Hepatocyte (in vitro differentiated cells): ENCODE data around the gene CEP295NL. TPM values are rescaled to one million over a fixed set of nuclear protein-coding genes. Genes with fewer than 3 reads are reported as not detected.

Source experiments
- DNase-seq: peaks from one replicate; pipeline ENCODE4 v3.0.0-alpha.2; 2016; ENCODE audit warnings: low spot score
- H2AFZ ChIP-seq: fragments of 200-600 bp; sonication (generic); 2 replicates; pipeline ENCODE4 v1.6.0; 2016; ENCODE audit warnings: antibody characterized with exemption, mild to moderate bottlenecking
- H3K27ac ChIP-seq: fragments of 200-600 bp; sonication (generic); 2 replicates; pipeline ENCODE4 v1.5.1; 2016; ENCODE audit warnings: mild to moderate bottlenecking
- H3K27me3 ChIP-seq: fragments of 200-600 bp; sonication (generic); 2 replicates; pipeline ENCODE4 v1.6.1; 2016
- H3K36me3 ChIP-seq: fragments of 200-600 bp; sonication (generic); replicated peaks from 2 replicates; pipeline ENCODE4 v1.5.1; 2016; ENCODE audit warnings: low read depth; ENCODE audit not compliant: insufficient read depth
- H3K4me1 ChIP-seq: fragments of 200-600 bp; sonication (generic); 2 replicates; pipeline ENCODE4 v1.5.1; 2016; ENCODE audit warnings: mild to moderate bottlenecking, moderate library complexity; ENCODE audit not compliant: insufficient read depth
- H3K4me2 ChIP-seq: fragments of 200-600 bp; sonication (generic); 2 replicates; pipeline ENCODE4 v1.6.0; 2016
- H3K4me3 ChIP-seq: fragments of 200-600 bp; sonication (generic); 2 replicates; pipeline ENCODE4 v1.5.1; 2016; ENCODE audit warnings: mild to moderate bottlenecking
- H3K79me2 ChIP-seq: fragments of 200-600 bp; sonication (generic); 2 replicates; pipeline ENCODE4 v1.6.0; 2017; ENCODE audit warnings: mild to moderate bottlenecking
- H3K9me2 ChIP-seq: fragments of 200-600 bp; sonication (generic); replicated peaks from 2 replicates; pipeline ENCODE4 v1.6.0; 2017; ENCODE audit warnings: mild to moderate bottlenecking; ENCODE audit not compliant: insufficient read depth
- H3K9me3 ChIP-seq: fragments of 200-600 bp; sonication (generic); 2 replicates; pipeline ENCODE4 v1.5.1; 2016; ENCODE audit warnings: low read depth, mild to moderate bottlenecking
- H4K20me1 ChIP-seq: fragments of 200-600 bp; sonication (generic); 2 replicates; pipeline ENCODE4 v1.6.0; 2016; ENCODE audit warnings: mild to moderate bottlenecking; ENCODE audit not compliant: insufficient read depth, poor library complexity, severe bottlenecking
- CTCF ChIP-seq: fragments of 200-600 bp; sonication (generic); IDR thresholded peaks from 2 replicates; pipeline ENCODE4 v1.5.1; 2016; ENCODE audit warnings: antibody characterized with exemption, mild to moderate bottlenecking; ENCODE audit not compliant: poor library complexity
- EZH2 ChIP-seq: fragments of 200-600 bp; sonication (generic); IDR thresholded peaks from 2 replicates; pipeline ENCODE4 v1.6.1; 2016; ENCODE audit warnings: antibody characterized with exemption, mild to moderate bottlenecking, borderline replicate concordance
- EZH2phosphoT487 ChIP-seq: fragments of 200-600 bp; sonication (generic); IDR thresholded peaks from one replicate; pipeline ENCODE4 v1.6.1; 2018; ENCODE audit warnings: antibody characterized with exemption, mild to moderate bottlenecking, low read depth, moderate library complexity; ENCODE audit not compliant: unreplicated experiment, severe bottlenecking
- WGBS: methylation state at CpG from one replicate; pipeline ENCODE4 v1.1.6; 2016; ENCODE audit warnings: low lambda C conversion rate; ENCODE audit errors: missing lambda C conversion rate; 5-methylcytosine and 5-hydroxymethylcytosine counted together
- polyA plus RNA-seq: library from polyadenylated mRNA; unstranded; fragments of >200 nt; fragmentation: Nextera tagmentation; extraction: Ambion mirVana; gene quantifications from 2 replicates; pipeline ENCODE4 v1.2.1, GENCODE V29; 2016
- total RNA-seq: library from RNA; depleted of rRNA; stranded (reverse); fragments of >200 nt; gene quantifications from 2 replicates; pipeline ENCODE4 v1.2.3, GENCODE V29; 2014

Gene CEP295NL
- total and polyA plus RNA-seq, 2 experiments from 2014 or later = 0.17 to 0.97 TPM

GRCh38 chr17:78900816-78901215 is 2.2 kb downstream of the CEP295NL start:
- Histone ChIP-seq H3K79me2 (peaks cover 84% of the 10 kb centered on the region), H3K9me2 (no peaks in the 10 kb centered on the region), H4K20me1 (peaks cover 68% of the 10 kb centered on the region), H3K27ac (no peak overlapping the region), H3K4me2 (no peak overlapping the region), H3K27me3 (no peaks in the 10 kb centered on the region), H3K4me1 (peaks cover 19% of the 10 kb centered on the region), H3K9me3 (no peaks in the 10 kb centered on the region), H3K4me3 (no peak overlapping the region), H3K36me3 (no peaks in the 10 kb centered on the region), H2AFZ (no peak overlapping the region)
- TF ChIP-seq EZH2 (no peak), EZH2phosphoT487 (no peak), CTCF (no peak)
- WGBS = 91% methylated on average over 29 of the region's 29 CpGs
- no peak for DNase-seq

GRCh38 chr17:78899361-78900260 is 3.4 kb downstream of the CEP295NL start:
- Histone ChIP-seq H3K27ac (peak overlapping the region; percentile 13), H3K36me3 (no peaks in the 10 kb centered on the region), H3K4me1 (peaks cover 19% of the 10 kb centered on the region), H3K9me3 (no peaks in the 10 kb centered on the region), H2AFZ (no peak overlapping the region), H3K4me2 (no peak overlapping the region), H3K27me3 (no peaks in the 10 kb centered on the region), H3K79me2 (peaks cover 87% of the 10 kb centered on the region), H4K20me1 (peaks cover 73% of the 10 kb centered on the region), H3K4me3 (no peak overlapping the region), H3K9me2 (no peaks in the 10 kb centered on the region)
- peak; percentile 39 for DNase-seq
- WGBS = 66% methylated on average over 18 of the region's 18 CpGs
- no peak for TF ChIP-seq CTCF

GRCh38 chr17:78898947-78899346 is 4.1 kb downstream of the CEP295NL start:
- Histone ChIP-seq H3K27me3 (no peaks in the 10 kb centered on the region), H3K4me2 (no peak overlapping the region)

More at GRCh38 chr17:78898947-78899346, 4.1 kb downstream of the CEP295NL start:
- H3K4me1 ChIP-seq = peaks cover 19% of the 10 kb centered on the region
- no peak for DNase-seq
- H3K4me3 ChIP-seq = no peak overlapping the region
- H3K27ac ChIP-seq = no peak overlapping the region
- no peak overlapping the region for H2AFZ ChIP-seq
- H3K9me3 ChIP-seq = no peaks in the 10 kb centered on the region
- H3K9me2 ChIP-seq = no peaks in the 10 kb centered on the region
- no peaks in the 10 kb centered on the region for H3K36me3 ChIP-seq
- H3K79me2 ChIP-seq = peaks cover 90% of the 10 kb centered on the region
- H4K20me1 ChIP-seq = peaks cover 76% of the 10 kb centered on the region
- no peak for TF ChIP-seq EZH2phosphoT487
- TF ChIP-seq CTCF = no peak
- TF ChIP-seq EZH2 = no peak
- WGBS = 91% methylated on average over 13 of the region's 13 CpGs
